Endodermal cell (in vitro differentiated cells): ENCODE results near the gene NARS2. TPM values are rescaled to one million over a fixed set of nuclear protein-coding genes. Genes with fewer than 3 reads are reported as not detected.
A peak's percentile ranks its signal among the peaks of the same experiment; 100 is the strongest.

ENCODE experiments used
- DNase-seq: peaks from one replicate; pipeline ENCODE4 v3.0.0-alpha.2; 2017
- H3K27ac ChIP-seq: 2 replicates; pipeline ENCODE4 v1.5.1; 2013; ENCODE audit warnings: mild to moderate bottlenecking, low read depth, low read length, moderate library complexity
- H3K27me3 ChIP-seq: 2 replicates; pipeline ENCODE4 v1.6.1; 2013; ENCODE audit warnings: mild to moderate bottlenecking, low read length, moderate library complexity; ENCODE audit not compliant: insufficient read depth, control insufficient read depth, poor library complexity, severe bottlenecking
- H3K36me3 ChIP-seq: 2 replicates; pipeline ENCODE4 v1.7.0; 2013; ENCODE audit warnings: mild to moderate bottlenecking, low read length, moderate library complexity; ENCODE audit not compliant: control insufficient read depth, insufficient read depth
- H3K4me1 ChIP-seq: one replicate; pipeline ENCODE4 v1.7.0; 2013; ENCODE audit warnings: low read length; ENCODE audit not compliant: control insufficient read depth, insufficient read depth
- H3K4me3 ChIP-seq: 2 replicates; pipeline ENCODE4 v1.5.1; 2013; ENCODE audit warnings: mild to moderate bottlenecking, low read length, moderate library complexity
- H3K9ac ChIP-seq: 2 replicates; pipeline ENCODE4 v1.6.1; 2013; ENCODE audit warnings: mild to moderate bottlenecking, low read length, moderate library complexity; ENCODE audit not compliant: poor library complexity, severe bottlenecking; ENCODE audit errors: extremely low read depth
- H3K9me3 ChIP-seq: 2 replicates; pipeline ENCODE4 v1.6.1; 2013; ENCODE audit warnings: mild to moderate bottlenecking, low read length, moderate library complexity; ENCODE audit not compliant: control insufficient read depth
- H3K27ac Mint-ChIP-seq: 2 replicates; pipeline ENCODE4 v1.8.0; 2020; ENCODE audit warnings: mixed read lengths
- H3K27me3 Mint-ChIP-seq: 2 replicates; pipeline ENCODE4 v1.8.0; 2021; ENCODE audit warnings: mild to moderate bottlenecking, mixed read lengths; ENCODE audit not compliant: insufficient read depth
- H3K36me3 Mint-ChIP-seq: 2 replicates; pipeline ENCODE4 v1.8.0; 2020; ENCODE audit warnings: low read depth, mixed read lengths
- H3K4me1 Mint-ChIP-seq: 2 replicates; pipeline ENCODE4 v1.8.0; 2020; ENCODE audit warnings: mixed read lengths
- H3K4me3 Mint-ChIP-seq: 2 replicates; pipeline ENCODE4 v1.8.0; 2020; ENCODE audit warnings: mild to moderate bottlenecking, moderate library complexity, mixed read lengths
- H3K9me3 Mint-ChIP-seq: 2 replicates; pipeline ENCODE4 v1.8.0; 2020; ENCODE audit warnings: mild to moderate bottlenecking, mixed read lengths
- WGBS, 2 experiments: methylation state at CpG; one replicate each; pipeline versions ENCODE4 v1.1.5 to v1.1.7; 2013; ENCODE audit warnings: missing lambda C conversion rate in 2 of 2, mixed read lengths in 1 of 2; ENCODE audit not compliant: insufficient coverage in 1 of 2, insufficient read length in 1 of 2; 5-methylcytosine and 5-hydroxymethylcytosine counted together
- total RNA-seq, 2 donors: library from RNA; stranded (reverse); fragmentation: NEBNext Ultra II Directional in 1 of 2; extraction: Animal tissue kit (Norgen Biotek cat#: 25700) in 1 of 2; gene quantifications; 2 replicates in 1 of 2; 3 replicates in 1 of 2; pipeline ENCODE4 v1.2.1, GENCODE V29; 2021
- TF ChIP-seq, protein P1 (sequence below): fragments of 200-600 bp; sonication (generic); conservative IDR thresholded peaks from 2 replicates; pipeline ENCODE4 v1.5.0; 2021; ENCODE audit warnings: antibody characterized with exemption, mild to moderate bottlenecking

NARS2 gene
- total RNA-seq, 2 donors from 2014 or later = 45.8 to 53.7 TPM

DNA sequence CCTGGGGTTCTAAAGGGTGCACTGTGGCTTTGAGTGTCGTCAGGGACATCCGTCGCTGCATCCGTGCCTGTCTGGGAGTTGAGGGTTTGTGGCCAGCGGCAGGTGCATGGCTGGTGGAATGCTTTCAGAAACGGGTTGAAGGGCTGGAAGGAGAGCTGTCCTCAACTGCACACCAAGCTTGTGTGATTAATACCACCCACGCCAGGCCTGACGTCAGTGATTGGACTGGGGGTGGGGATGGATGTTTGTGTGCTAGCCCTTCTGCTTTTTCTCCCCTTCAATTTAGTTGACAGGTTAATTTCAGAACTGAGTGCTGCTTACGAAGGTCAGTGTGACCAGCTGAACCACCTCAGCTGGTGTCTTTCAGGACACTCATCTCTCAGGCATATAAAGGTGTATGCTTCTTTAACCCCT is 153.9 kb downstream of the NARS2 start:
- no peaks in the 10 kb centered on the region for H3K9me3 ChIP-seq
- 91 to 95% methylated on average over 8 to 9 of the region's 9 CpGs for WGBS, 2 experiments
- TF ChIP-seq, protein P1, sequence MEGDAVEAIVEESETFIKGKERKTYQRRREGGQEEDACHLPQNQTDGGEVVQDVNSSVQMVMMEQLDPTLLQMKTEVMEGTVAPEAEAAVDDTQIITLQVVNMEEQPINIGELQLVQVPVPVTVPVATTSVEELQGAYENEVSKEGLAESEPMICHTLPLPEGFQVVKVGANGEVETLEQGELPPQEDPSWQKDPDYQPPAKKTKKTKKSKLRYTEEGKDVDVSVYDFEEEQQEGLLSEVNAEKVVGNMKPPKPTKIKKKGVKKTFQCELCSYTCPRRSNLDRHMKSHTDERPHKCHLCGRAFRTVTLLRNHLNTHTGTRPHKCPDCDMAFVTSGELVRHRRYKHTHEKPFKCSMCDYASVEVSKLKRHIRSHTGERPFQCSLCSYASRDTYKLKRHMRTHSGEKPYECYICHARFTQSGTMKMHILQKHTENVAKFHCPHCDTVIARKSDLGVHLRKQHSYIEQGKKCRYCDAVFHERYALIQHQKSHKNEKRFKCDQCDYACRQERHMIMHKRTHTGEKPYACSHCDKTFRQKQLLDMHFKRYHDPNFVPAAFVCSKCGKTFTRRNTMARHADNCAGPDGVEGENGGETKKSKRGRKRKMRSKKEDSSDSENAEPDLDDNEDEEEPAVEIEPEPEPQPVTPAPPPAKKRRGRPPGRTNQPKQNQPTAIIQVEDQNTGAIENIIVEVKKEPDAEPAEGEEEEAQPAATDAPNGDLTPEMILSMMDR = no peak
- H3K4me3 Mint-ChIP-seq = no peak overlapping the region
- H3K4me1 ChIP-seq = peaks cover 5% of the 10 kb centered on the region
- peaks cover 3% of the 10 kb centered on the region for H3K36me3 Mint-ChIP-seq
- no peaks in the 10 kb centered on the region for H3K27me3 ChIP-seq
- H3K27ac Mint-ChIP-seq = no peak overlapping the region
- H3K4me1 Mint-ChIP-seq = peaks cover 52% of the 10 kb centered on the region
- peaks cover 21% of the 10 kb centered on the region for H3K27me3 Mint-ChIP-seq
- H3K27ac ChIP-seq = no peak overlapping the region
- H3K9ac ChIP-seq = no peak overlapping the region
- no peaks in the 10 kb centered on the region for H3K9me3 Mint-ChIP-seq
- no peak for DNase-seq
- no peaks in the 10 kb centered on the region for H3K36me3 ChIP-seq
- no peak overlapping the region for H3K4me3 ChIP-seq

DNA sequence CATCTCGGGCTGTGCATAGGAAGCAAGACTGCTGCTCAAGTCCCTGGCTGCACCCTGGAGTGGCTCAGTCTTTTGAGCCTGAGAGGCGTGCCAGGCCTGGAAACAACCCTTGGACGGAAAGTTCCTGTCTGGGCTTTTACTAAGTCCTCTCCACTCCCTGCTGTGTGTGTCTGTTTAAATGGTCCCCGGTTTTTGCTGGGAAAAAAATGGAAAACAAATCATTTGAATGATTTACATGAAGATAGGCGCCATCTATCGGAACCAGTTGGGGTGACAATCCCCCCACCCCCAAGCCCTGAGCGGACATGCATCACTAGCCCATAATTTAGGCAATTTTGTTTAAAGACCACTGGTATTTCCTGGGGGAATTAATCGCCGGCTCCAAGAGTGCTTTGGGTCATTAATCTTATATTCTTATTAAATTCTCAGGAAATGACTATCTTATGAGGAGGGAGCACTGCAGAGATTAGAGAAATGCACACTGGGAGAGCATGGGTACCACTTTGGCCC is 154.4 kb downstream of the NARS2 start:
- no peak overlapping the region for H3K9ac ChIP-seq
- H3K27ac ChIP-seq = no peak overlapping the region
- Mint-ChIP-seq H3K9me3 (no peaks in the 10 kb centered on the region), H3K4me1 (peaks cover 52% of the 10 kb centered on the region), H3K4me3 (no peak overlapping the region), H3K36me3 (peaks cover 3% of the 10 kb centered on the region), H3K27me3 (peaks cover 21% of the 10 kb centered on the region), H3K27ac (no peak overlapping the region)
- no peak overlapping the region for H3K4me3 ChIP-seq
- no peaks in the 10 kb centered on the region for H3K9me3 ChIP-seq
- no peaks in the 10 kb centered on the region for H3K36me3 ChIP-seq
- peak; percentile 78 for DNase-seq
- H3K4me1 ChIP-seq = peaks cover 5% of the 10 kb centered on the region
- TF ChIP-seq, protein P1 = peak; percentile 73
- 72 to 75% methylated on average over 7 to 9 of the region's 9 CpGs for WGBS, 2 experiments
- no peaks in the 10 kb centered on the region for H3K27me3 ChIP-seq

DNA sequence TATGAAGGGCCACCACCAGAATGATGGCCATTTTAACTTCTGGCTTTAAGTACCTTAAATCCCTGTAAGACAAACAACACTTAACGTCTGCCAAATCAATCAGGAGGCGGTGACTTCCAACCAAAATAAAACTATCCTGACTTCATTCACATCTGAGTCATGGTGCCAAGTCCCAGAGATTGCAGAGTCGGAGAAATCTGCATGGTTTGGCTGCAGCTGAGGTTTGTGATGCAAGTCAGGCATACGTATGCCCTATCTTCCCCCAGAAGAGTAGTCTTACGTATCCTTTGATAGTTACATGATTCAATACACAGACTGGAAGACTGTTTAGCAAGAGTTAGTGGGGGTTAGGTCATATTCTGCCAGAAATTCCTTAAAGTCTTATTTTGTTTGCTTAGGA is 155.3 kb downstream of the NARS2 start:
- H3K9ac ChIP-seq = no peak overlapping the region
- TF ChIP-seq, protein P1 = no peak
- H3K4me1 ChIP-seq = peaks cover 5% of the 10 kb centered on the region
- peaks cover 3% of the 10 kb centered on the region for H3K36me3 Mint-ChIP-seq
- 90 to 91% methylated on average over 5 of the region's 5 CpGs for WGBS, 2 experiments
- no peaks in the 10 kb centered on the region for H3K27me3 ChIP-seq
- H3K4me3 ChIP-seq = peak overlapping the region; percentile 93
- H3K4me1 Mint-ChIP-seq = peaks cover 48% of the 10 kb centered on the region
- no peak overlapping the region for H3K27ac Mint-ChIP-seq
- no peak overlapping the region for H3K27ac ChIP-seq
- no peaks in the 10 kb centered on the region for H3K36me3 ChIP-seq
- peaks cover 21% of the 10 kb centered on the region for H3K27me3 Mint-ChIP-seq
- H3K9me3 ChIP-seq = no peaks in the 10 kb centered on the region
- DNase-seq = no peak
- no peaks in the 10 kb centered on the region for H3K9me3 Mint-ChIP-seq
- H3K4me3 Mint-ChIP-seq = peak overlapping the region; percentile 85
